ENCODE data around the gene ORAI3. TPM values are rescaled to one million over a fixed set of nuclear protein-coding genes. Genes with fewer than 3 reads are reported as not detected.

The ORAI3 gene
- polyA plus RNA-seq, 1 of the 3 experiments (the other 2 are of a cell fraction): 29.0 TPM

- peaks cover 0 to 32% of the 10 kb centered on the region in 2 experiments; a peak in 1 of 4 replicates for H3K4me1 ChIP-seq (ENCODE audit: control insufficient read depth in 1 of 2, insufficient read depth in 2 of 2, low read depth in 1 of 2, low read length in 1 of 2)
- H3K4me3 ChIP-seq (ENCODE audit: low read depth in 2 of 2, low read length in 1 of 2): no peak overlapping the region
- no peak for DNase-seq
- ChIA-PET CTCF (interaction anchor here (0.6 to 6.4 kb wide), 2 partner anchors 11 to 55 kb away, joined by 3 to 45 read pairs; no protein-coding TSS in a partner anchor), POLR2A (interaction anchor here (0.6 kb wide), 1 partner anchor 185 kb away, joined by 3 read pairs; no protein-coding TSS in a partner anchor)
- no peak overlapping the region for H3K4me2 ChIP-seq
- peaks cover 12% of the 10 kb centered on the region for H3K79me2 ChIP-seq (ENCODE audit: insufficient read depth)
- peaks cover 57% of the 10 kb centered on the region for H3F3A ChIP-seq (replicated peaks; ENCODE audit: insufficient read depth)
- TF ChIP-seq REST (IDR thresholded peaks at IDR 0.05; ENCODE audit: low read depth, low read length): no peak
- no peak for TF ChIP-seq SIN3A (IDR thresholded peaks at IDR 0.05; ENCODE audit: borderline replicate concordance, low read depth, low read length)
- no peak for TF ChIP-seq TCF12 (IDR thresholded peaks at IDR 0.05)
- TF ChIP-seq CTCF (IDR thresholded peaks at IDR 0.05): no peak
- TF ChIP-seq NRF1 (IDR thresholded peaks at IDR 0.05; ENCODE audit: low read depth, low read length): no peak
- TF ChIP-seq SMC3 (IDR thresholded peaks at IDR 0.05; ENCODE audit: low read depth, low read length): no peak
- no peak for TF ChIP-seq TAF1 (IDR thresholded peaks at IDR 0.05; ENCODE audit: borderline replicate concordance, low read depth, low read length)
- no peak for TF ChIP-seq MAX (IDR thresholded peaks at IDR 0.05; ENCODE audit: low read depth)
- no peak for TF ChIP-seq ELF1 (IDR thresholded peaks at IDR 0.05)
- no peak for TF ChIP-seq USF1 (IDR thresholded peaks at IDR 0.05; ENCODE audit: borderline replicate concordance, low read depth)
- TF ChIP-seq POLR2AphosphoS5 (IDR thresholded peaks at IDR 0.05; ENCODE audit: low read depth, low read length): no peak
- TF ChIP-seq RXRA (IDR thresholded peaks at IDR 0.05; ENCODE audit: borderline replicate concordance, low read depth): no peak
- no peak for TF ChIP-seq FOXM1 (IDR thresholded peaks at IDR 0.05; ENCODE audit: low read depth)
- no peak overlapping the region for H2AFZ ChIP-seq (ENCODE audit: low read depth)
- peaks cover 0 to 5% of the 10 kb centered on the region in 2 experiments for H3K36me3 ChIP-seq (replicated peaks in 1 of 2; ENCODE audit: control insufficient read depth in 1 of 2, insufficient read depth in 2 of 2, low read length in 1 of 2)
- H3K9me3 ChIP-seq: no peaks in the 10 kb centered on the region
- no peaks in the 10 kb centered on the region for H3K9me2 ChIP-seq
- no peaks in the 10 kb centered on the region for H3K27me3 ChIP-seq (ENCODE audit: insufficient read depth)
- H3K9ac ChIP-seq: no peak overlapping the region
- H3K27ac ChIP-seq (ENCODE audit: low read depth in 2 of 2, low read length in 1 of 2): no peak overlapping the region
- H4K20me1 ChIP-seq (ENCODE audit: insufficient read depth): no peaks in the 10 kb centered on the region
- 65% methylated on average over 3 of the region's 3 CpGs for WGBS (ENCODE audit: low lambda C conversion rate)
Observed at GRCh38 chr16:30951750-30952149, 2.9 kb downstream of the ORAI3 start.
